ENCODE results near the gene TMEM259.
A peak's percentile ranks its signal among the peaks of the same experiment; 100 is the strongest.
"Not testable (repeated sequence)": the region's sequence is repeated elsewhere in the genome, so short reads cannot be mapped to it uniquely, and the experiment has no call there.

The TMEM259 gene

DNA sequence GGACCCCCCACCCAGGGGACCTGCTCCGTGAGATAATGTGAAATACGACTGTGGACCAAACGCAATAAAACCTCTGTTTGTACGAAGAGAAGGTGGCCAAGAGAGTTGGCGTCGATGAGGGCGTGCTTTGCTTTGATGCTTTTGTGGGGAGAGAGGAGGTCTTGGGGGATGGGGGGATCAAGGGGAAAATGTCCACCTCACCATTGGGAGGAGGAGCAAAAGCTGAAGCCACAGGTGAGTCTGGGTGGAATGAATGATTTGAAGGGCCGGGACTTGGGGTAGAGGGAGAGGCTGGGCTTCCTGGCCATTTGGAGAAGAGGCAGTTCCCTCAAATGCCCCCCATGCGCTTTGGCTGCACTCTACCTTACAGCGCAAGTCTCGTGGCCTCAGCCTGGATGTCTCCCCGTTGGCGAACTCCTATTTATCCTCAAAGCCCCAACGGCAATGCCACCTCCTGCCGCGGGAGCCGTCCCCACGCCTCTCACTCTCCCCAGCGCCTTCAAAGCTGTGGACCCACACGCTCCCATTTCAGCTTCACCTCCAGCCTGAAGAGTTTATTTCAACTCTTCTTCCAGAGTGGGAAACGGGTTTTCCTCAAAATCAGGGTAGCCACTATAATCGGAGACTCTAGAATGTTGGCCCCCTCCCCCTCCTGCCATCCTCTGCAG, 18.2 kb upstream of the TMEM259 start:
- DNase-seq, result no peak

- no peak for DNase-seq
These were observed 16.7 kb upstream of the TMEM259 start for GRCh38 chr19:1037621-1038064.

- DNase-seq, result no peak
These were observed 15.2 kb upstream of the TMEM259 start for GRCh38 chr19:1035998-1036621.

GRCh38 chr19:1032264-1032867, 11.4 kb upstream of the TMEM259 start:
- no peak for DNase-seq

- peak; percentile 57 for DNase-seq
These were observed 7.4 kb upstream of the TMEM259 start for GRCh38 chr19:1028062-1028926.

- DNase-seq, result no peak
These were observed 6.7 kb upstream of the TMEM259 start for GRCh38 chr19:1027650-1028061.

- DNase-seq, result peak; percentile 24
These were observed 6.1 kb upstream of the TMEM259 start for GRCh38 chr19:1026783-1027649.

GRCh38 chr19:1025960-1026782, 5.2 kb upstream of the TMEM259 start, which contains the start of gene CNN2:
Gene CNN2, plus strand, starts transcription at chr19:1026608. Its CDS starts 54 bp downstream, at chr19:1026662.
- peak; percentile 65 for DNase-seq

- DNase-seq, result peak; percentile 38
These were observed 4.2 kb upstream of the TMEM259 start for GRCh38 chr19:1025080-1025479.

GRCh38 chr19:1023883-1024188, 2.9 kb upstream of the TMEM259 start:
- DNase-seq, result not testable (repeated sequence)

DNA sequence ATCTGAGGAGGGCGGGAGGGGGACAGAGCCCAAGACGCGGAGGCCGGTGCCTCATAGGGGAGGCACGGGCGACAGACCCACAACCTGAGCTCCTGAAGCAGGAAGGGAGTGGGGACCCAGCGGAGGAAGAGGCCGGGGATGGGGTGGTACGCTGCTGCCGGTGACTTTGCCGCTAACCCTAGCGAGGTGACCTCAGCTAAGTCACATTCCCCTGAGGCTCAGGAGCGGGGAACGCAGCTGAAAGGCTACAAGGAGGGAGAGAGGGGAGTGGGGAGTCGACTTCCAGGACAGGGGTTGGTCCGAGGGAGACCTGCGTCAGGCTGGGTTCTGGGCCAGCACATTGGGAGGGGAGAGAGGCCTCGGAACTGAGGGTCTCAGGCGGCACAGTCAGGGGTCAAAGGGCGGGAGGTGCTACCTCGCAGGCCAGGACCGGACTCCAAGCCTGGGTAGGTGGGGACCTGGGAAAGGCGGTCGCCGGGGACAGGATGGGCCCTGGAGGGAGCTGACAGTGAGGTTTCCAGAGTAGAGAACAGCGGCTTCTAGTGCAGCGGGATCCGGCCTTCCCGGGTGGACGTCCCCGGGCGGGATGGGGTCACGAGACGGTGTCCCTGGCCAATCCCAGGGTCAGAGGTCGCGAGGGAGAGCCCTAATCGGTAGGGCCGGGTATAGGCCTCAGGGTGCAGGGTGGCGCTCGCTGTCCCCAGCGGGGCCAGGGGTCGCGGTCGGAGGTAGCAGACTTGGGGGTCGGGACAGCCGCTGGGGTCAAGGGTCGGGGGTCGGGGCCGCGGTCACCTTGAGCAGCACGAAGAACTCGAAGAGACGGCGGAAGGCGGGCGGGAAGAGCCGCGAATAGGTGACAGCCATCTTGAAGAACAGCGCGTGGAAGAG, 699 bp downstream of the TMEM259 start:
- peak; percentile 38 for DNase-seq

DNA sequence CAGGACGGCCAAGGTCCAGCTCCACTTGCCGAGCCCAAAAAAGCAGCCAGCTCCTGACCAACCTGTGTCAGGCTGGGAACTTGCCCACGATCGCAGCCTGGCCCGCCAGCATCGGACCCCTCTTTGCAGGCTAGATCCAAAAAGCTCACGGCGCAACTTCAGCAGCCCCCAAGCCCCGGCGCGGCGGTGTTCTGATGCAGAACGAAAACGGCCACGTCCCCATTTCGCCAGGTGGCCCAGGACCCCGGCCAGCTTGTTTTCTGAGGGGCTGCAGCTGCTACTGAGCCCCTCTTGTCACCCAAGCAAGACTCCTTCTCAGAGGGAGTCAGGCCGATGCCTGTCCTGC, 1.3 kb downstream of the TMEM259 start:
- no peak for DNase-seq

DNA sequence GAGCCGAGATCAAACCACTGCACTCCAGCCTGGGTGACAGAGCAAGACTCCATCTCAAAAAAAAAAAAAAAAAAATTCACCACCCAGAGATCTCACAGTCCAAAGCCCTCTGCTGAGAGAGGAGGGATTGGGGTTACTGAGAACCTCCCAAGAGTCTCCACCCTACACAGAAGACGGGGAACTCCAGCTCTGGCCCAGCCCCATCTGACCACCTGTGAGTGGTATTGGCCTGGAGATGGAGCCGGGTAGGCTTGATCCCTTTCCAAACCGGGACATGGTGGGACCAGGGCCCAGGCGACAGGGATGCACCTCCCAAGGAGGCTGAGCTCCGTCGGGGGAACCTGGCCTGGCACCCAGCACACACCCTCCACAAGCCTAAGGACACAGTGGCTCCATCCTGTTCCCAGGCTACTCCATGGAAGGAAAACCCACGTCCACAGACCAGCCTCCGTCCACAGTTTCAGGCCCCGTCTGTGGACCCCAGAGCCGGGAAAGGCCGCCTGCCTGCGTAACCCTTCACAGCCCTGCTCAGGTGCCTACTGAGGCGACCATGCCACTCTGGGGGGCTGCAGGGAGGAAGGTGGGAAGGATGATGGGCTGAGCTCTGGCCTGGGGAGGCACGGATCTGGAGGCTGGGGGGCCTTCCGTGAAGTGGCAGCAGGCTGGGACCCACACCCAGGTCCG, 1.8 kb downstream of the TMEM259 start:
- no peak for DNase-seq

- DNase-seq, result no peak
These were observed 2.5 kb downstream of the TMEM259 start for GRCh38 chr19:1018393-1018792.

DNA sequence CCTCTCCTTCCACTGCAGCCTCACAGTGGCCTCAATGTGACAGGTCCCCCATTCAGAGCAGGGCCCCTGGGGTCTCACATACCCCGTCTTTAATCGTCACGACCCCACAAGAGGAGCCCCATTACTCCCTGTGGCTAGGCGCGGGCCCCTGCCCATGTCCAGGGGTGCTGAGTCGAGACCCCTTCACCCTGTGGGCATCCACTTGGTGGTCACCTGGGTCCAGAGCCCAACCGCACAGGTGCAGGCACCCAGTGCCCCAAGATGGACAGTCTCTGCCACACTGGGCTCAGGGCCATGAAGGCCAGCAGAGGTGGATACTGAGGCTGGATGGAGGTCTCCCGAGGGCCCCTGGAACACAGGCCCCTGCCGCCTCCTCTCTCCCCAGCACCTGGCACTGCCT, 3.0 kb downstream of the TMEM259 start:
- DNase-seq, result no peak

DNA sequence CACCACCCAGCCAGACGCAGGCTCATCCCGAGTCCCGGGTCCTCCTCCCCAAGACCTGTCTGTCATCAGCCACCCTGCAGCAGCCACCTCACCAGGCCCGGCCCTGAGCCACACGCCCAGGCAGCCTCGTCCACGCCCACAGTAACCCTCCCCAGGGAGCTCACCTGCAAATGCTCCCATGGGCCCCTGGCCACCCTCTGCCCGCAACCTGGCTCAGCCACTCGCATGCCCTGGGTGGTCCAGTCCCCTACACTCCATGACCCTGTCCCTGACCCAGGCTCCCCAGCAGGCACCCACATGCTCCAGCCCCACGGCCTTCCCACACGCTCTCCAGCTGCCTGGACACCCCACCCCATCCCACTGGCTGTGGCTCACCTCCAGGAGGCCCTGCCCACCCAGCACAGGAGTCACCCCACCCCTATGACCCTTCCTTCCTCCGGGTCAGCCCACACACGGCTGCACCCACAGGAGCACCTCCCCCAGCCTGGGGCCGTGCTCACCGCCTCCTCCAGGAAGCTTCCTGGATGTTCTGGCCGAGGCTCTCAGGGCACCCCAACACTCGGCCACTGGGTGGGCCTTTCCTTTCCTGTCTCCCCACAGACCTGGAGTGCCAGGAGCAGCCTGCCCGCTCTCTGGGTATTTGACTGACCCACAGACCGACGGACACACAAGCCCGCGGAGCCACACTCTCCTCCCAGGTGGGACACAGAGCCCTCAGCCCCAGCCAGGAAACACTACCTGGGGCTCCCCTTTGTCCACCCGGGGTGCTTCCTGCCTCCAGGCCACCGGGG, 3.6 kb downstream of the TMEM259 start:
- no peak for DNase-seq

DNA sequence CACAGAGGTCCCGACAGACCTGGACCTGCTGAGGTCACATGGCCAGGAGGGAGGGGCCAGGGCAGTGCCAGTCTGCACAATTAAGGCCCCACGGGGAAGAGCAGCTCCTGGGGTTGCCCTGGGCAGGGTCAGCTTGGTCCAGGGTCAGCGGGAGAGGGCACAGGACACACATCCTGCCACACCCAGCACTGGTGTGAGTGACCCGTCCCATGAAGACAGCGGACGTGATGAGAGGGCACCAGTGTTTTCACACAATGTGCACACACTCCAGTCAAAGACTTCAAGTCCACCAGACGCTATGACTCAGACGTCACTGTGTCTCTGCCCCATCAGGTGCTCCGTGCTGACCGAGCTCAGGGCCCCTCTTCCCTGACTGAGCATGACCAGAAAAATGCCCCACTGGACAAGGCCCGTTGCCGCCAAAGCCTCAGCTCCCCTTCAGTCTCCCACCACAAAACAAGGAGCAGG, 4.2 kb downstream of the TMEM259 start:
- no peak for DNase-seq

DNA sequence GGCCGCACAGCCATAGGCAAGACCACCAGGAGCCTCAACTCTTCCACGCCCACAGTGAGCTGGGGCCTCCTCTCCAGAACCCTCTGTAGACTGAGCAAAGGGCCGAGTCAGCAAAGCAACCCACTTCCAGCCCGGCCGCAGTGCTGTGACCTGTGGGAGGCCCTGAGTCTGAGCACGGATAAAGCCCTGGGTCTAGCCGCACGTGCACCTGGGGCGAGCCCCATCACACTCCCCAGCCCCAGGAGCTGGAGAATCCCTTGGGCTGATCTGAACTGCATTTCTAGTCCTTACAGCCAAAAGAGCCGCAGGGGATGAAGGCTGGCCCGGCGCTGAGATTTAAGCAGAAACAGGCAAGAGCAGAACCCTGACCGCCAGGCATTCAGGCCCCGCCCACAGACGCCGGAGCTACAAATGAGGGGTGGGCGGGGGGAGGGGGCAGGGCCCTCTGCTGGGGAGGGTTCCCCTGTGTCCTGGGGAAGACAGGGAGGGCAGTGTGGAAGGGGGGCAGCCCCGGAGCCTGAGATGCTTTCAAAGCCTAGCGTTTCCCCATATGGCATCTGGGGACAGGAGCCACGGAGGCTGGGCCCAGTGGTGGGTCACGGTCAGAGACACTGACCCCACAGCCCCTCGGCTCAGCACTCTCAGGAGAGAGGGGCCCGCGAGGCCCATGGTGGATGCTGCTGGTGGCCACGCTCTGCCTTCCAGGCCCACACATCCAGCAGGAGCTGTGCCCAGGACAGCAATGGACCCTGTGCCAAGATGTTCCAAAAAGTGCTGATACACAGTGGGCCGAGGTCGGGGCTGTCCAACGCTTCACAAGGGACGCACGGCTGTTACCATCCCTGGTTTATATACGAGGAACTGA, 4.9 kb downstream of the TMEM259 start:
- no peak for DNase-seq
